MM.1S (cell line): ENCODE measurements around the gene GCN1.

Experiments used
- DNase-seq: peaks from one replicate; pipeline ENCODE4 v3.0.0-alpha.2; 2015
- H2AFZ ChIP-seq: fragments of 300-600 bp; sonication (generic); 2 replicates; pipeline ENCODE4 v1.6.0; 2016; ENCODE audit warnings: antibody characterized with exemption, low read length
- H3F3A ChIP-seq: fragments of 300-600 bp; sonication (generic); 2 replicates; pipeline ENCODE4 v1.6.1; 2016; ENCODE audit warnings: mild to moderate bottlenecking, antibody characterized with exemption, low read length, moderate library complexity, mixed read lengths; ENCODE audit not compliant: insufficient read depth
- H3K27ac ChIP-seq: fragments of 300-600 bp; sonication (generic); 2 replicates; pipeline ENCODE4 v1.5.1; 2016; ENCODE audit warnings: mild to moderate bottlenecking, low read length
- H3K27me3 ChIP-seq: fragments of 300-600 bp; sonication (generic); replicated peaks from 2 replicates; pipeline ENCODE4 v1.6.0; 2016; ENCODE audit warnings: low read length; ENCODE audit not compliant: insufficient read depth
- H3K36me3 ChIP-seq: fragments of 300-600 bp; sonication (generic); replicated peaks from 2 replicates; pipeline ENCODE4 v1.6.1; 2016; ENCODE audit warnings: mild to moderate bottlenecking, low read length, mixed read lengths; ENCODE audit not compliant: insufficient read depth
- H3K4me1 ChIP-seq: fragments of 300-600 bp; sonication (generic); 2 replicates; pipeline ENCODE4 v1.6.1; 2016; ENCODE audit warnings: low read length, mixed read lengths
- H3K4me2 ChIP-seq: fragments of 300-600 bp; sonication (generic); 2 replicates; pipeline ENCODE4 v1.6.0; 2016; ENCODE audit warnings: low read depth, low read length
- H3K4me3 ChIP-seq: fragments of 300-600 bp; sonication (generic); 2 replicates; pipeline ENCODE4 v1.5.1; 2016; ENCODE audit warnings: low read length, mixed read lengths
- H3K79me2 ChIP-seq: fragments of 300-600 bp; sonication (generic); 2 replicates; pipeline ENCODE4 v1.6.1; 2016; ENCODE audit warnings: mixed run types, low read length, mixed read lengths
- H3K9ac ChIP-seq: fragments of 300-600 bp; sonication (generic); 2 replicates; pipeline ENCODE4 v1.6.1; 2016; ENCODE audit warnings: low read length, mixed read lengths
- H3K9me2 ChIP-seq: fragments of 300-600 bp; sonication (generic); replicated peaks from 2 replicates; pipeline ENCODE4 v1.6.1; 2016; ENCODE audit warnings: mild to moderate bottlenecking, low read length, mixed read lengths; ENCODE audit not compliant: insufficient read depth
- H3K9me3 ChIP-seq: fragments of 300-600 bp; sonication (generic); replicated peaks from 2 replicates; pipeline ENCODE4 v1.6.1; 2016; ENCODE audit warnings: mild to moderate bottlenecking, low read length, mixed read lengths; ENCODE audit not compliant: insufficient read depth
- H4K20me1 ChIP-seq: fragments of 300-600 bp; sonication (generic); 2 replicates; pipeline ENCODE4 v1.6.1; 2016; ENCODE audit warnings: mild to moderate bottlenecking, low read length, moderate library complexity, mixed read lengths; ENCODE audit not compliant: insufficient read depth
- EZH2 ChIP-seq: fragments of 300-600 bp; sonication (generic); optimal IDR thresholded peaks from 2 replicates; pipeline ENCODE3; 2017; ENCODE audit warnings: low read depth, mild to moderate bottlenecking, antibody characterized with exemption, low read length, mixed read lengths
- EZH2phosphoT487 ChIP-seq: fragments of 300-600 bp; sonication (generic); IDR thresholded peaks from 2 replicates; pipeline ENCODE4 v1.6.1; 2018; ENCODE audit warnings: antibody characterized with exemption, low read length
- TF ChIP-seq, protein P1 (sequence below): fragments of 300-600 bp; sonication (generic); IDR thresholded peaks from 2 replicates; pipeline ENCODE4 v1.5.1; 2016; ENCODE audit warnings: antibody characterized with exemption, low read length, mixed read lengths

The GCN1 gene

DNA sequence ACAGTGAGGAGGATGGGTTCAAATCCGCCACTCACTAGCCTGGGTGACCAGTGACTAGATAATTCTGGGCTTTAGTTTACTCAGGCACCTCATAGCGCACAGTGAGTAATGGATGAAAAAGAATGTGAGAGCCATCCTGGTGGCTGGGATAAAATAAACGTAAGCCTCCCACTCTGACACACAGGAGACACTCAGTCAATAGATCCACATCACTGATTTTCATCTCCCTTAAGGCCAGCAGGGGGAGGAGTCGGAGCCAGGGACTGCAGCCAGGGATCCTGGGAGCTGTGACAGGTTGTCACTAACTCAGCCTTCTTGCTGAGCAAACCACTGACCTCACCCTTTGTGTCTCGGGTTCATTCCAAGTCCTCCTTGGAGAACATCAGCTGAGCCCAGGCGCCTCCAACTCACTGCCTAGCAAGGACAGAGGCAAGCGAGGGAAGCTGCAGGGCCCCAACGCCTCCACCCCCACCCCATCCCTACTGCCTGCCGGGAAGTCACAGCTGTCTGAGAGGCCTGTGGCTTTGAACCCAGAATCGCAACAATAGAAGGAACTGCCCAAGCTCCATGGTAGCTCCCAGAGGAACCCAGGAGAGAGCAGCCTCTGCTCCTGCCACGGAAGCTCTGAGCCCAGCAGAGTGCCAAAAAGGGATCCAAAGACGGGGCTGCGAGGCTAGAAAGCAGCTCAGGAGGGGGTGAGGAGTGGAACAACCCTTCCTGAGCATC is 40.3 kb upstream of the GCN1 start:
- Histone ChIP-seq H3K36me3 (no peaks in the 10 kb centered on the region), H3K9ac (no peak overlapping the region), H3K9me3 (no peaks in the 10 kb centered on the region), H3K4me2 (no peak overlapping the region), H3F3A (no peaks in the 10 kb centered on the region), H3K4me3 (no peak overlapping the region), H3K27me3 (no peaks in the 10 kb centered on the region), H3K79me2 (no peaks in the 10 kb centered on the region), H3K4me1 (no peaks in the 10 kb centered on the region), H4K20me1 (no peaks in the 10 kb centered on the region), H3K27ac (no peak overlapping the region), H3K9me2 (no peaks in the 10 kb centered on the region), H2AFZ (no peak overlapping the region)
- TF ChIP-seq, protein P1, sequence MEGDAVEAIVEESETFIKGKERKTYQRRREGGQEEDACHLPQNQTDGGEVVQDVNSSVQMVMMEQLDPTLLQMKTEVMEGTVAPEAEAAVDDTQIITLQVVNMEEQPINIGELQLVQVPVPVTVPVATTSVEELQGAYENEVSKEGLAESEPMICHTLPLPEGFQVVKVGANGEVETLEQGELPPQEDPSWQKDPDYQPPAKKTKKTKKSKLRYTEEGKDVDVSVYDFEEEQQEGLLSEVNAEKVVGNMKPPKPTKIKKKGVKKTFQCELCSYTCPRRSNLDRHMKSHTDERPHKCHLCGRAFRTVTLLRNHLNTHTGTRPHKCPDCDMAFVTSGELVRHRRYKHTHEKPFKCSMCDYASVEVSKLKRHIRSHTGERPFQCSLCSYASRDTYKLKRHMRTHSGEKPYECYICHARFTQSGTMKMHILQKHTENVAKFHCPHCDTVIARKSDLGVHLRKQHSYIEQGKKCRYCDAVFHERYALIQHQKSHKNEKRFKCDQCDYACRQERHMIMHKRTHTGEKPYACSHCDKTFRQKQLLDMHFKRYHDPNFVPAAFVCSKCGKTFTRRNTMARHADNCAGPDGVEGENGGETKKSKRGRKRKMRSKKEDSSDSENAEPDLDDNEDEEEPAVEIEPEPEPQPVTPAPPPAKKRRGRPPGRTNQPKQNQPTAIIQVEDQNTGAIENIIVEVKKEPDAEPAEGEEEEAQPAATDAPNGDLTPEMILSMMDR = no peak
- no peak for TF ChIP-seq EZH2phosphoT487
- no peak for TF ChIP-seq EZH2
- no peak for DNase-seq

DNA sequence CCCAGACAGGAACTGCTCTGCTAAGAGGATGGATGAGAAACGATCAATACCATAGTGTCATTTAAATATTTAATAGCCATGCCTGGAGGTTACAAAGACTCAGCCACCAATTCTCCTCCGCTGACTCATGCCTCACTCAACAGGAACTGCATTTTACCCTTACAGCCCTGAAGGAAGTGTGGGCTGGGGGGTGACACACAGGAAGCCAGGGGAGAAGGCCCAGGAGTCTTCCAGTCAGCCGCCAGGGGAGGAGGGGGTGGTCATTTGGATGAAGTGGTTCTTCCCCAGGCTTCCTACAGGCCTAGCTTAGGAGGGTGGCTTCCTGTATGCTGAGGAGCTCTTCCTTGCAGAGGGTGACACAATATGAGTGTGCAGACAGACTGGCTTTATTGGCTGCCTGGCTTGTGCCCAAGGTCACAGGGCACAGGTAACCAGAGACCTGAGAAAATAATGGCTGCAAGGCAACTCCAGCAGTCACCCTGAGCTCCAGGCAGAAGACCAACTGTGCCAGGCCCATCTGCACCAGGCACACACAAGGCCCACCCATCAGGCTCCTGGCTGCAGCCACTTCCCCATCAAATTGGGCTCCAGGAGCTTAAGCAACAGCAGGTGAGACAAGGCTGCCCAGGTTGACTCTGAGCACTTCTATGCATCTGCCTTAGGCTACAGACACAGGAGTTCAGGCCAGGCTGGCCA is 36.9 kb upstream of the GCN1 start:
- Histone ChIP-seq H3K27me3 (no peaks in the 10 kb centered on the region), H3F3A (peaks cover 3% of the 10 kb centered on the region; the same call in 1 of the 2 replicates), H3K36me3 (no peaks in the 10 kb centered on the region), H2AFZ (no peak overlapping the region), H3K9me3 (no peaks in the 10 kb centered on the region), H3K9ac (no peak overlapping the region), H3K4me2 (no peak overlapping the region), H3K79me2 (no peaks in the 10 kb centered on the region), H3K27ac (no peak overlapping the region), H4K20me1 (no peaks in the 10 kb centered on the region), H3K9me2 (no peaks in the 10 kb centered on the region), H3K4me3 (no peak overlapping the region), H3K4me1 (peaks cover 1% of the 10 kb centered on the region; the same call in 1 of the 2 replicates)
- no peak for DNase-seq
- TF ChIP-seq, protein P1 = no peak
- TF ChIP-seq EZH2phosphoT487 (no peak), EZH2 (no peak)

DNA sequence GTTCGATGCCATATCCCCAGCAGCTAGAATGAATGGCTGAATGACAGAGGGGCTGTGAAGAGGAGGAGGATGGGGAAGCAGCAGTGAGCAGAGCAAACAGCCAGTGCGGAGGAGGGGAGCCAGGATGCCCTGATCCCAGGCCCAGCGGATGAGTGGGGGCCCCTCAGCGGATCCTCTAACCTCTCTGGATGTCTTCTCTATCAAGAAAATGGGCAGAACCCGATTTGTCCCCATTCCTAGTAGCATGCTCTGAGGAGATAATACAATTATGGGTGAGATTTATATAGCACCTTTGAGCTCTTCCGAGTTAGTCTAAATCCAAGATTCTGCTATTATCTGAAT is 36.4 kb upstream of the GCN1 start:
- Histone ChIP-seq H3K27me3 (no peaks in the 10 kb centered on the region), H3F3A (peaks cover 7% of the 10 kb centered on the region; the same call in 1 of the 2 replicates), H3K4me2 (no peak overlapping the region), H3K9me3 (no peaks in the 10 kb centered on the region), H3K27ac (no peak overlapping the region), H4K20me1 (no peaks in the 10 kb centered on the region), H3K79me2 (no peaks in the 10 kb centered on the region), H2AFZ (no peak overlapping the region), H3K4me3 (no peak overlapping the region), H3K36me3 (no peaks in the 10 kb centered on the region), H3K4me1 (peaks cover 6% of the 10 kb centered on the region; the same call in 1 of the 2 replicates), H3K9ac (no peak overlapping the region), H3K9me2 (no peaks in the 10 kb centered on the region)
- no peak for TF ChIP-seq EZH2
- TF ChIP-seq EZH2phosphoT487 = no peak
- TF ChIP-seq, protein P1 = no peak
- no peak for DNase-seq
